Kasumi-1 (cell line): ENCODE data around the gene SLC5A9.
"Not testable (repeated sequence)": the region's sequence is repeated elsewhere in the genome, so short reads cannot be mapped to it uniquely, and the experiment has no call there.

ENCODE experiments used
- DNase-seq, 2 experiments: peaks; one replicate each; lab custom pipeline; 2025; lab: John Stamatoyannopoulos, UW

SLC5A9 gene

DNA sequence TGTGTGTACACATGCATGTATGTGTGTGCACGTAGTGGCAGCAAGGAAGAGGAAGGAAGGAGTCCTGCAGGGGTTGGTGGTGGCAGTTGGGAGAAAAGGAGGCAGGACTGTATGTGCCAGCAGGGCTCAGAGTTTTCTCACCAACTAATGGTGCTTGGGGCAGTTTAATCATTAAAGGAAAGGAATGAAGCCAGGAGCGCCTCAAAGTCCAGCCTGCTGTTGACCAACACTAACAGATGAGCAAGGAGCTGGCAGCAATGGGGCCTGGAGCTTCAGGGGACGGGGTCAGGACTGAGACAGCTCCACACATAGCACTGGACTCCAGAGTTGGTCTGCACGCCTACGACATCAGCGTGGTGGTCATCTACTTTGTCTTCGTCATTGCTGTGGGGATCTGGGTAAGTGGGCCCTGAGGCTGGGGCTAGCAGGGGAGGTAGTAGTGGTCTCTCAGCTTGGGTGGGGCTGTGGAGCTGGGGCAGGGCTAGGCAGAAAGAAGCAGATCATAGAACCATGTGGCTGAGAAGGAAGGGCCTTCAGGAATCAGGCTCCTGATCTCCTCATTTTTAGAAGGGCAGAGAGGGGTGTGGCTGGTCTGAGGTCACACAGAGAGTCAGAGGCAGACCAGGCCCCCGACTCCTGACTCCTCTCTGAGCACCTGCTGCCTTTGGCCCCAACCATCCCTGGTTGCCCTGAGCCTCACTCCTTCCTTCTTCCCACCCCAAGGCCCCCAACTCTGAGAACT lies at the start of gene SLC5A9:
SLC5A9 (plus strand) TSS at position 216 of the 742 bp plus-strand sequence; CDS start at position 237, 21 bp downstream.
- no peak for DNase-seq

DNA sequence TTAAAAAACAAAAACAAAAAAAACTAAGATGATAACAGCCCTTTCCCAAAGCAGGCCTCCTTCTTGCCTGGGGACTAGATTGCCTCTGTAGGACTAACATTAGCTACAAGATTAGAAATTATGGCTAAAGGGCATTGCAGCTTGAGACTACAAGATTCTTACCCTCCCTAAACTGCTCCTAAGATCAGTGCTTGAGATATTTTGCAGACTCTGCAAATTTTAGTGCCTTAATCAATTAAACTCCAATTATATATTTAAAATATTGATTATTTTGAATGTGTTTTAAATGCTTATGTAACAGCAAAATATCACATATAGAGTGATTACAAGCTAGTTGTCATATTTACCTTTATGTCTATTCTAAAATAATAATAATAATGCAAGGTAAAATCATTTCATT lies 47.4 kb upstream of the SLC5A9 start:
- no peak for DNase-seq

DNA sequence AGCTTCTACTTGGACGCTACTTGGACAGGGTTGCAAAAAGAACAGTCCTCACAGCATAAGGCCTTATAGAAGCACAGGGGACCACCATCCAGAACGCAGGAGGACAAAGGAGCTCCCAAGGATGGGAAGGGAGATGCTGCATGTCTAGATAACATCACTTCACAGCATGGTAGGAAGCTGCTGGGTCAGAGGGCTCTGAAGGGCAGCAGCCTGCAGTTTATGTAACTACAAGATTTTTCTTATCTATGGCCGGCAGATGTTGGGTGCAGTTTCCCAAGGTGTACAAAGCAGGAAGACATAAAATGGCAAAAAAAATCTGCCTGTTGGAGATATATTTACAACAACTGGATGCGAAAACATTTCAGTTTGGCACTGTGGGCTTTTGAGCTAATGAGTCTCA lies 45.3 kb upstream of the SLC5A9 start:
- DNase-seq: peak in 1 of 2 experiments; percentile 0

- no peak for DNase-seq
These were observed 40.7 kb upstream of the SLC5A9 start for GRCh38 chr1:48181669-48182367.

GRCh38 chr1:48182439-48182838 lies 40.1 kb upstream of the SLC5A9 start:
- no peak for DNase-seq

- no peak for DNase-seq
These were observed 36.1 kb upstream of the SLC5A9 start for GRCh38 chr1:48186306-48186839.

DNA sequence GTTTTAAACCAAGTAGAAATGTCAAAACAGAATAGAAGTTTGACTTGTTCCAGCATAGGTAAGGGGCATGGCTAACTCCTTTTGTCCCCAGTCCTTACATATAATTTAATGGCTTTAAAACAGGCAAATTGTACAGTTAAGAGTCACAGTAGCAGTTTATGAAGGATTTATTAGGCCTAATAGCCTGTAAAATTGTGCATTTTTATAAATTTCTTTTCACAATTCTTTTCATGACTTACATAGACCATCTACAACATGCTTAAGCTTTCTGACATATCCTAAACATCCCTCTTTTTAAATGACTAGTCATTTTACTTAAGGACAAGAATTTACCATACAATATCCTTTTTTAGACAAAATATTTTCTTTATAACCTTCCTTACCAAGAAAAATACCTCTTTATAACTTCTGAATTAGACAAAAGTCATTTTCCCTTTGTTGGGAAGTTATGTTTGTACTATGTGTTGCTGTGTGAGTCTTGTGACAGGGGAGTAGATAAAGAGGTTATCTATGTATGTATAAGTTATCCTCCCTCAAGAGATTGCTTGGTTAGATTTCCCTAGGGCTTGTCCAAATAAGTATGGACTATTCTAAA lies 34.5 kb upstream of the SLC5A9 start:
- no peak for DNase-seq

- DNase-seq: no peak
These were observed 31.6 kb upstream of the SLC5A9 start for GRCh38 chr1:48190881-48191280.

- no peak for DNase-seq
These were observed 27.7 kb upstream of the SLC5A9 start for GRCh38 chr1:48194801-48195200.

- DNase-seq: peak; percentile 28 to 44
These were observed 26.3 kb upstream of the SLC5A9 start for GRCh38 chr1:48196237-48196636.

DNA sequence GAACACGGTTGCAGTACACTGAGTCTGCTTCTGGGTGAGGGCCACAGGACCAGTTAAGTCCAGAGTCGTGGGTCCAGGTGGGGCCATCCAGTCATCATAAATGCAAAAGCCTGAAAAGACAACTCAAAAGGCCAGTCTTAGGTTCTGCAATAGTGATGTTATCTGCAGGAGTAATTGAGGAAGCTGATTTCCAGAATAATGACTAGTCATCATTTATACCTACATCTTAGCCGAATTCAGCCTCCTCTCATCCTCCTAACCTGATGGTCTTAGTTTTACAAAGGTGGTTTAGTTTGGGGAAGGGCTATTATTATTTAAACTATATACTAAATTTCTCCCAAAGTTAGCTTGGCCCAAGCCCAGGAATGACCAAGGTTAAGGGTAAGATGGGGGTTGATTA lies 23.5 kb upstream of the SLC5A9 start:
- no peak for DNase-seq

GRCh38 chr1:48200166-48200900 lies 22.2 kb upstream of the SLC5A9 start:
- no peak for DNase-seq

DNA sequence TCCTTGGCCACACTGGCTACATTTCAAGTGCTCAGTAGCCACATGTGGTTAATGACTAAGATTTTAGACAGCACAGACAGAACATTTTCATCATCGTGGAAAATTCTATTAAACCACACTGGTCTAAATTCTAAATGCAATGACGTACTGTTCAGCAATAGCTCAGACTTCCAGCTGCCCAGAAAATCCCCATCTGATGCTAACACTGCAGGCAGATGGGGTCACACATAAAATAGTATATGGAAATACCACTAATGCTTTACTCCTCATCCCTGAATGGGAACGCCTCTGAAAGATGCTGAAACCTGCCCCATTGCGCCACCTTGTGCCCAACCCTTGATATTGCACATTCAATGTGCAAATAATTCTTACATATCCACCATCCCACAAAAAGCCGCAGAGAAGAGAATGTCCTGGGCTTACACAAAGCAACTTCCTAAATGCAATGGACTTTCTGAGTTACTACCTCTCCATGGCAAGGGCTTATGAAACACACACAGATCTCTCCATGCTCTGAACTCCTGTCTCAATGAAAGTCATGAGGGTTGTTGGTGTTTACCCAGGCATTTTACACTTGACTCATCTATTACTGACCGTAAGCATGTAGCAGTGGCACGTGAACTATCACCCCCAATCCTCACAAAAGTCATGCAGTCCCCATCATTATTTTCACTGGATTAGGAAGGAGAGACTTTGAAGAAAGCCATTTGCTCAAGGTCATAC lies 20.3 kb upstream of the SLC5A9 start:
- DNase-seq: peak; percentile 70 to 75

- peak; percentile 52 to 62 for DNase-seq
These were observed 19.1 kb upstream of the SLC5A9 start for GRCh38 chr1:48203287-48203900.

GRCh38 chr1:48205522-48205921 lies 17.0 kb upstream of the SLC5A9 start:
- no peak for DNase-seq

DNA sequence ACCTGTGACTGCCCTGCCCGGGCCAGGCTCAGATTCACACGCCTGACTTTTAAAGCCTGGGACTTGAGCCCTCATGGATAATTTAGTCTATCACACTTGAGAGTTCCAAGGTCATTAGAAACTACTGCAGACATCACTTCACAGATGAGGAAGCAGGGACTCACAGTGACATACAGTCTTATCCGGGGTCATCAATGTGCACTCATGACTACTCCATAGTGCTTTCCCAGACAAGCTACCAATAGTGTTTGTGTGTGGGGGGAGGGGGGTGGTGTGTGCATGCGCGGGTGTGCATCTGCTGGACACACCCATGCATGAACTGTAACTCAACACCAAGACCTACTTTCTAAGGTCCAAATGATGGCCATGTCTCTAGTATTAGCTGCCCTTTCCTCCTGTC lies 16.1 kb upstream of the SLC5A9 start:
- DNase-seq: no peak

- DNase-seq: no peak
These were observed 15.4 kb upstream of the SLC5A9 start for GRCh38 chr1:48207131-48207530.

GRCh38 chr1:48207536-48208075 lies 14.9 kb upstream of the SLC5A9 start:
- no peak for DNase-seq

GRCh38 chr1:48208251-48208650 lies 14.3 kb upstream of the SLC5A9 start:
- no peak for DNase-seq

GRCh38 chr1:48208652-48209051 lies 13.9 kb upstream of the SLC5A9 start:
- no peak for DNase-seq

- DNase-seq: not testable (repeated sequence)
These were observed 9.1 kb upstream of the SLC5A9 start for GRCh38 chr1:48213462-48213861.
